ENCODE data around the gene ANKRD13D.

The ANKRD13D gene

GRCh38 chr11:67349928-67350465 is 60.9 kb downstream of the ANKRD13D start:
- no peak overlapping the region for H3K27ac ChIP-seq

GRCh38 chr11:67351275-67352005 is 62.3 kb downstream of the ANKRD13D start:
- peak; percentile 100 for TF ChIP-seq CTCF (conservative IDR thresholded peaks at IDR 0.05)
- peak overlapping the region; percentile 96 for H3K27ac ChIP-seq

More at GRCh38 chr11:67349928-67350465, 60.9 kb downstream of the ANKRD13D start:
- no peak for TF ChIP-seq CTCF (conservative IDR thresholded peaks at IDR 0.05)

Data from VCaP (cell line).